GM18520 (cell line): ENCODE data around the gene CTNNA1.

Source experiments
- ATAC-seq: cut with Tn5 transposase; IDR thresholded peaks from one replicate; pipeline ENCODE4 v1.9.1; 2021; ENCODE audit not compliant: unreplicated experiment

Gene CTNNA1

GRCh38 chr5:138926688-138927448, 173.6 kb downstream of the CTNNA1 start:
- ATAC-seq: no peak

- ATAC-seq: no peak
Observed at GRCh38 chr5:138927544-138927943, 174.3 kb downstream of the CTNNA1 start.

- ATAC-seq: no peak
Observed at GRCh38 chr5:138927979-138928378, 174.8 kb downstream of the CTNNA1 start.

GRCh38 chr5:138929571-138929955, 176.3 kb downstream of the CTNNA1 start:
- ATAC-seq: no peak

- no peak for ATAC-seq
Observed at GRCh38 chr5:138930371-138931097, 177.3 kb downstream of the CTNNA1 start.

GRCh38 chr5:138932171-138932810, 179.1 kb downstream of the CTNNA1 start:
- no peak for ATAC-seq

- ATAC-seq: no peak
Observed at GRCh38 chr5:138933522-138934290, 180.5 kb downstream of the CTNNA1 start.

GRCh38 chr5:138934971-138935370, 181.7 kb downstream of the CTNNA1 start:
- no peak for ATAC-seq

- ATAC-seq: no peak
Observed at GRCh38 chr5:138935466-138935865, 182.2 kb downstream of the CTNNA1 start.

- ATAC-seq: no peak
Observed at GRCh38 chr5:138936225-138936967, 183.2 kb downstream of the CTNNA1 start.

- no peak for ATAC-seq
Observed at GRCh38 chr5:138936968-138937345, 183.7 kb downstream of the CTNNA1 start.

- no peak for ATAC-seq
Observed at GRCh38 chr5:138937392-138938387, 184.5 kb downstream of the CTNNA1 start.

GRCh38 chr5:138938526-138938925, 185.3 kb downstream of the CTNNA1 start:
- ATAC-seq: no peak

GRCh38 chr5:138942066-138942465, 188.8 kb downstream of the CTNNA1 start:
- no peak for ATAC-seq

- no peak for ATAC-seq
Observed at GRCh38 chr5:138942861-138943260, 189.6 kb downstream of the CTNNA1 start.

- ATAC-seq: no peak
Observed at GRCh38 chr5:138943599-138944173, 190.5 kb downstream of the CTNNA1 start.

- no peak for ATAC-seq
Observed at GRCh38 chr5:138944527-138945322, 191.5 kb downstream of the CTNNA1 start.
